RWPE2 (cell line): Measurements from ENCODE around the gene JAZF1.
A peak's percentile ranks its signal among the peaks of the same experiment; 100 is the strongest.

ENCODE experiments used
- ATAC-seq: fragments of 200-7000 bp; cut with Tn5 transposase; 3 replicates; pipeline ENCODE4 v1.9.1; 2021; ENCODE audit warnings: low read depth
- DNase-seq: peaks from one replicate; pipeline ENCODE4 v3.0.0-alpha.2; 2020; ENCODE audit warnings: low spot score
- H3K27ac ChIP-seq: fragments of 450-650 bp; 2 replicates; pipeline ENCODE4 v1.5.1; 2017; ENCODE audit warnings: mild to moderate bottlenecking; ENCODE audit not compliant: poor library complexity, severe bottlenecking
- H3K27me3 ChIP-seq: fragments of 250-450 bp; sonication (Bioruptor Pico); 2 replicates; pipeline ENCODE4 v1.5.1; 2021; ENCODE audit warnings: mild to moderate bottlenecking, moderate library complexity; ENCODE audit not compliant: insufficient read depth, poor library complexity, severe bottlenecking
- H3K36me3 ChIP-seq: fragments of 250-450 bp; sonication (Bioruptor Pico); 2 replicates; pipeline ENCODE4 v1.5.1; 2020; ENCODE audit warnings: low read depth, mild to moderate bottlenecking, moderate library complexity
- H3K4me1 ChIP-seq: fragments of 250-450 bp; sonication (Bioruptor Pico); 2 replicates; pipeline ENCODE4 v1.5.1; 2021; ENCODE audit warnings: mild to moderate bottlenecking, moderate library complexity; ENCODE audit not compliant: insufficient read depth, poor library complexity, severe bottlenecking
- H3K4me3 ChIP-seq: fragments of 250-450 bp; sonication (Bioruptor Pico); 2 replicates; pipeline ENCODE4 v1.5.1; 2021; ENCODE audit warnings: mild to moderate bottlenecking, moderate library complexity; ENCODE audit not compliant: severe bottlenecking
- H3K9me3 ChIP-seq: fragments of 250-450 bp; sonication (Bioruptor Pico); 2 replicates; pipeline ENCODE4 v1.5.1; 2021; ENCODE audit warnings: mild to moderate bottlenecking, moderate library complexity; ENCODE audit not compliant: severe bottlenecking
- TF ChIP-seq, protein P1 (sequence below): fragments of 450-650 bp; IDR thresholded peaks from one replicate; pipeline ENCODE4 v1.5.1; 2017; ENCODE audit warnings: mild to moderate bottlenecking, moderate library complexity; ENCODE audit not compliant: poor library complexity, severe bottlenecking

Gene JAZF1

DNA sequence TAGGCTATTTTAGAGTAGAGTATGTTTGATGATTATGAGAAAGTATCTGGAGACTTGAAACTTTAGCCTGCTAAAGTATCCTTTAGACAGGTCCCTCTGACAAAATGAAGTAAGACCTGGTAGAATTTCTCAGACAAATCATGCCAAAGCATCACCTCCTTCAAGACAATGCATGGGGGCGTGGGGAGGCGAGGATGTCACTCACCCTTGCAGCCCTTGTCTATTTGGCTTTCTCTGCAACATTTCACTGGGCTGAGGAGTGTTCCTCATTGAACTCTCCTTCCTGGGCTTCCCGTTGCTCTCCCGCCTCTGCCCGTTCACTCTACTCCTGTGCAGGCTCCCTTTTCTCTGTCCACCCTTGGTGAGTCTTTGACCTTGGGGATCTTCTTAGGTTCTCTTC is 98.5 kb downstream of the JAZF1 start:
- ATAC-seq: no peak
- H3K36me3 ChIP-seq: no peaks in the 10 kb centered on the region
- DNase-seq: no peak
- no peak overlapping the region for H3K4me3 ChIP-seq
- H3K9me3 ChIP-seq: no peaks in the 10 kb centered on the region
- H3K27ac ChIP-seq: no peak overlapping the region
- no peaks in the 10 kb centered on the region for H3K27me3 ChIP-seq
- peaks cover 13% of the 10 kb centered on the region for H3K4me1 ChIP-seq
- TF ChIP-seq, protein P1, sequence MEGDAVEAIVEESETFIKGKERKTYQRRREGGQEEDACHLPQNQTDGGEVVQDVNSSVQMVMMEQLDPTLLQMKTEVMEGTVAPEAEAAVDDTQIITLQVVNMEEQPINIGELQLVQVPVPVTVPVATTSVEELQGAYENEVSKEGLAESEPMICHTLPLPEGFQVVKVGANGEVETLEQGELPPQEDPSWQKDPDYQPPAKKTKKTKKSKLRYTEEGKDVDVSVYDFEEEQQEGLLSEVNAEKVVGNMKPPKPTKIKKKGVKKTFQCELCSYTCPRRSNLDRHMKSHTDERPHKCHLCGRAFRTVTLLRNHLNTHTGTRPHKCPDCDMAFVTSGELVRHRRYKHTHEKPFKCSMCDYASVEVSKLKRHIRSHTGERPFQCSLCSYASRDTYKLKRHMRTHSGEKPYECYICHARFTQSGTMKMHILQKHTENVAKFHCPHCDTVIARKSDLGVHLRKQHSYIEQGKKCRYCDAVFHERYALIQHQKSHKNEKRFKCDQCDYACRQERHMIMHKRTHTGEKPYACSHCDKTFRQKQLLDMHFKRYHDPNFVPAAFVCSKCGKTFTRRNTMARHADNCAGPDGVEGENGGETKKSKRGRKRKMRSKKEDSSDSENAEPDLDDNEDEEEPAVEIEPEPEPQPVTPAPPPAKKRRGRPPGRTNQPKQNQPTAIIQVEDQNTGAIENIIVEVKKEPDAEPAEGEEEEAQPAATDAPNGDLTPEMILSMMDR: no peak

DNA sequence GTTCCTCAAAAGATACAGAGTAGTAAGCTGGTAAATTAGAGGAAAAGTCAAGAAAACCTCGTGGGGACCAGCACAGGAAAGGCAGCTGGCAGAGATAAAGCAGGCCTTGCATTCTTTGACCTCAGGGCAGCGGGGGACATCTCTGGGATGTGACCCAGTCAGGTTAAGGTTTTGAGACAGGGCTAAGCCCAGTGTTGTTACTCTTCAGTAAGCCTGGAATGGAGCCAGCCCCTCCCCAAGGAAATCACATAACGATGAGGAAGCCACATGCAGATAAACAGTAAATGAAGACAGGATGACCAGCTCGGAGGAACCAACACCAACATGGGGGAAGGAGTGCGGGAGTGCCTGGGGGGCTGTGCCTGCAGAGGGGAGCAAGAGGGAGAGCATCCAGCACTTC is 99.6 kb downstream of the JAZF1 start:
- no peaks in the 10 kb centered on the region for H3K27me3 ChIP-seq
- H3K4me3 ChIP-seq: no peak overlapping the region
- peaks cover 13% of the 10 kb centered on the region for H3K4me1 ChIP-seq
- ATAC-seq: no peak
- DNase-seq: no peak
- no peaks in the 10 kb centered on the region for H3K9me3 ChIP-seq
- TF ChIP-seq, protein P1: no peak
- no peaks in the 10 kb centered on the region for H3K36me3 ChIP-seq
- H3K27ac ChIP-seq: no peak overlapping the region

DNA sequence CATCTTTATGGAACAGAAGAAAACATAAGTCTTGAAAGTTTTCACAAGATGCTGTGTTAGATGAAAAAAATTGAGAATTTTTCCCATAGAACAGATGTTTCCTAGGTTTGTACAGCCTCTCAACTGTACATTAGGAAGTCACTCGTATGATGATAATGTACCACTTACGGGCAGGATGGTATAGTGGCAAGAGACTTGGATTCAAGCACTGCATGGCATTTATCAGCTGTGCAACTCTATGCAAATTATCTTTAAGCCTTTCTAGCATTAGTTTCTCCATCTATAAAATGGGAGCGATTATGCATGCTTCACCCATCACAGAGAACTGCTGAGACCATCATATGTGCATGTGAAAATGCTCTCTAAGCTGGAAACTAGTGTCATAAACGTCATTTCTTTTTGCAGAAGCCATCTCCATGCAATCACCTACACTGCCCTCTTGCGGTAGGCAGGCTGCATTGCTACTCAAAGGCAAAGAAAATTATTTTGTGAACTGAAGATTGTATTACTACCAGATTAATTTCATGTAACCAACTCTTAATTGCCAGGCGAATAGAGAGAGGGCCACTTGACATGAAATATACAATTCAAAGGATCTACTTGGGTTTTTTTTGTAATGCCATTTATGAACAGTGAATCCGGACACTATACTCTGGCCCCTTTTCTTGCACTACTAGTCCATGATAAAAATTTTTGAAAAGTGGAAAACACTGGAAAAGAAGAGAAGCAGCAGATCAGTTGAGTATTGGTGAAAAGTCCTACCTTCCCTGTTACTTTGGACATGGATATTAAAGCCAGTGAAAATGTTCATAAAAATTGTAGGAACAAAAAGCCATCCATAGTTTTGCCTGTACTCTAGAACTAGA is 102.3 kb downstream of the JAZF1 start:
- Histone ChIP-seq H3K4me1 (no peaks in the 10 kb centered on the region), H3K27me3 (no peaks in the 10 kb centered on the region), H3K4me3 (no peak overlapping the region), H3K9me3 (no peaks in the 10 kb centered on the region), H3K36me3 (no peaks in the 10 kb centered on the region), H3K27ac (no peak overlapping the region)
- ATAC-seq: no peak
- TF ChIP-seq, protein P1: peak; percentile 98
- DNase-seq: no peak

DNA sequence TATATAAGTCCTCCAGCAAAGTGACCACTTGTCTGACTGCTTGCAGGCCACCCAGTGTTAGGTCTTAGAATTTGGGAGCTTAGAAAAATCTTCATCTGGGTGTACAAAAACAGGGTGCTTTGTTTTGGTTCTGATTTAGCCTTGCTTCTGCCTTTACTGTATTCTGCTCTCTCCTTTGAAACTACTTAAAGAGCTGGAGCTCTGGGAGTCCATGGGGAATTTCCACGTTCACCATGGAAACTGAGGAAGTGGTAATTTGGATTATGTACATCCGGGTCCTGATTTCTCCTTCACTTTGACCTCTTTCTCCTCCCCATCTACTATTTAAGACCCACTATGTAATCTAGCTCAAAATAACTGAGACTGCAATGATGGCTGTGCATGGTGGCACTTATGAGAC is 103.0 kb downstream of the JAZF1 start:
- H3K9me3 ChIP-seq: no peaks in the 10 kb centered on the region
- H3K36me3 ChIP-seq: no peaks in the 10 kb centered on the region
- H3K4me3 ChIP-seq: no peak overlapping the region
- H3K4me1 ChIP-seq: no peaks in the 10 kb centered on the region
- H3K27me3 ChIP-seq: no peaks in the 10 kb centered on the region
- H3K27ac ChIP-seq: no peak overlapping the region
- ATAC-seq: no peak
- DNase-seq: no peak
- TF ChIP-seq, protein P1: no peak
